Body of pancreas (tissue), 4 donors: ENCODE results near the gene VIPR1.

Experiments
- CTCF ChIP-seq, 7 experiments: fragments of 450-650 bp in 4 of 7; fragments of 200-600 bp in 3 of 7; sonication (generic) in 3 of 7; IDR thresholded peaks; one replicate each; pipeline ENCODE4 v1.5.1; 2016 to 2019; ENCODE audit warnings: antibody characterized with exemption in 7 of 7
- POLR2A ChIP-seq, 3 donors: fragments of 450-650 bp; IDR thresholded peaks; one replicate each; pipeline ENCODE4 v1.6.1; 2016; ENCODE audit warnings: antibody characterized with exemption in 3 of 3, mild to moderate bottlenecking in 2 of 3

- TF ChIP-seq CTCF (IDR thresholded peaks at IDR 0.05) (no peak), POLR2A (IDR thresholded peaks at IDR 0.05) (no peak)
These were observed 8.7 kb upstream of the VIPR1 start for GRCh38 chr3:42493798-42494151.
